GM18867 (cell line): ENCODE measurements around the gene CD59.
"Not testable (repeated sequence)": the region's sequence is repeated elsewhere in the genome, so short reads cannot be mapped to it uniquely, and the experiment has no call there.

Experiments used
- ATAC-seq: cut with Tn5 transposase; IDR thresholded peaks from one replicate; pipeline ENCODE4 v1.9.1; 2021; ENCODE audit warnings: mild to moderate bottlenecking, moderate library complexity; ENCODE audit not compliant: unreplicated experiment

CD59 gene

GRCh38 chr11:33669598-33670249 is 66.5 kb downstream of the CD59 start:
- no peak for ATAC-seq

GRCh38 chr11:33668951-33669596 is 67.1 kb downstream of the CD59 start:
- ATAC-seq, result no peak

GRCh38 chr11:33668468-33668825 is 67.8 kb downstream of the CD59 start:
- no peak for ATAC-seq

- ATAC-seq, result no peak
These were observed 68.3 kb downstream of the CD59 start for GRCh38 chr11:33667819-33668467.

GRCh38 chr11:33665350-33666106 is 70.7 kb downstream of the CD59 start:
- ATAC-seq, result no peak

GRCh38 chr11:33664827-33665226 is 71.4 kb downstream of the CD59 start:
- no peak for ATAC-seq

GRCh38 chr11:33664166-33664565 is 72.1 kb downstream of the CD59 start:
- no peak for ATAC-seq

GRCh38 chr11:33663121-33663520 is 73.1 kb downstream of the CD59 start:
- ATAC-seq, result no peak

GRCh38 chr11:33661526-33661925 is 74.7 kb downstream of the CD59 start:
- not testable (repeated sequence) for ATAC-seq

GRCh38 chr11:33660962-33661361 is 75.3 kb downstream of the CD59 start:
- ATAC-seq, result no peak

GRCh38 chr11:33659370-33660139 is 76.7 kb downstream of the CD59 start:
- no peak for ATAC-seq

- no peak for ATAC-seq
These were observed 77.9 kb downstream of the CD59 start for GRCh38 chr11:33658195-33658900.

GRCh38 chr11:33657757-33658156 is 78.5 kb downstream of the CD59 start:
- no peak for ATAC-seq

- ATAC-seq, result no peak
These were observed 79.5 kb downstream of the CD59 start for GRCh38 chr11:33656768-33657167.

GRCh38 chr11:33655842-33656600 is 80.2 kb downstream of the CD59 start:
- peak; percentile 63 for ATAC-seq

- no peak for ATAC-seq
These were observed 81.6 kb downstream of the CD59 start for GRCh38 chr11:33654594-33654993.
